OCI-LY1 (cell line): ENCODE data around the gene ZNF43.

ENCODE experiments used
- EZH2 ChIP-seq: fragments of 200-600 bp; sonication (generic), shearing (Covaris generic); IDR thresholded peaks from 2 replicates; pipeline ENCODE4 v1.8.0; 2017; ENCODE audit warnings: borderline replicate concordance, mixed run types, mild to moderate bottlenecking, antibody characterized with exemption, low read length, moderate library complexity, mixed read lengths
- TF ChIP-seq, protein P1 (sequence below): fragments of 200-600 bp; sonication (generic), shearing (Covaris generic); IDR thresholded peaks from 2 replicates; pipeline ENCODE4 v1.5.1; 2017; ENCODE audit warnings: mild to moderate bottlenecking, antibody characterized with exemption, low read length, moderate library complexity, mixed read lengths

DNA sequence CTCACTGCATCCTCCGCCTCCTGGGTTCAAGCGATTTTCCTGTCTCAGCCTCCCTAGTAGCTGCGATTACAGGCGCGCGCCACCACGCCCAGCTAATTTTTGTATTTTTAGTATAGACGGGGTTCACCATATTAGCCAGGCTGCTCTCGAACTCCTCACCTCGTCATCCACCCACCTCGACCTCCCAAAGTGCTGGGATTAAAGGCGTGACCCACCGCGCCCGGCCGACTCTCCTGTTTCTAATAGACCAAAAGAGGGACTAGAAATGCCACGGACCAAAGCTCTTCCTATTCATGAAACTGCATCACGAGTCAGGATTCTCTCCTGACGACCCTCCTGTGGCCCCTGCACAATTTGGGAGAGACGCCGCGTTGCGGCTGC, 563 bp downstream of the ZNF43 start:
- TF ChIP-seq, protein P1, sequence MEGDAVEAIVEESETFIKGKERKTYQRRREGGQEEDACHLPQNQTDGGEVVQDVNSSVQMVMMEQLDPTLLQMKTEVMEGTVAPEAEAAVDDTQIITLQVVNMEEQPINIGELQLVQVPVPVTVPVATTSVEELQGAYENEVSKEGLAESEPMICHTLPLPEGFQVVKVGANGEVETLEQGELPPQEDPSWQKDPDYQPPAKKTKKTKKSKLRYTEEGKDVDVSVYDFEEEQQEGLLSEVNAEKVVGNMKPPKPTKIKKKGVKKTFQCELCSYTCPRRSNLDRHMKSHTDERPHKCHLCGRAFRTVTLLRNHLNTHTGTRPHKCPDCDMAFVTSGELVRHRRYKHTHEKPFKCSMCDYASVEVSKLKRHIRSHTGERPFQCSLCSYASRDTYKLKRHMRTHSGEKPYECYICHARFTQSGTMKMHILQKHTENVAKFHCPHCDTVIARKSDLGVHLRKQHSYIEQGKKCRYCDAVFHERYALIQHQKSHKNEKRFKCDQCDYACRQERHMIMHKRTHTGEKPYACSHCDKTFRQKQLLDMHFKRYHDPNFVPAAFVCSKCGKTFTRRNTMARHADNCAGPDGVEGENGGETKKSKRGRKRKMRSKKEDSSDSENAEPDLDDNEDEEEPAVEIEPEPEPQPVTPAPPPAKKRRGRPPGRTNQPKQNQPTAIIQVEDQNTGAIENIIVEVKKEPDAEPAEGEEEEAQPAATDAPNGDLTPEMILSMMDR: no peak
- TF ChIP-seq EZH2: no peak
